22Rv1 (cell line): ENCODE results near the gene TAF1C.

ENCODE experiments used
- ZFX ChIP-seq: fragments of 450-650 bp; IDR thresholded peaks from 2 replicates; pipeline ENCODE4 v1.6.1; 2017; ENCODE audit warnings: antibody characterized with exemption, borderline replicate concordance
- TF ChIP-seq, protein P1 (sequence below): fragments of 450-650 bp; IDR thresholded peaks from 2 replicates; pipeline ENCODE4 v1.5.1; 2017; ENCODE audit warnings: mild to moderate bottlenecking

DNA sequence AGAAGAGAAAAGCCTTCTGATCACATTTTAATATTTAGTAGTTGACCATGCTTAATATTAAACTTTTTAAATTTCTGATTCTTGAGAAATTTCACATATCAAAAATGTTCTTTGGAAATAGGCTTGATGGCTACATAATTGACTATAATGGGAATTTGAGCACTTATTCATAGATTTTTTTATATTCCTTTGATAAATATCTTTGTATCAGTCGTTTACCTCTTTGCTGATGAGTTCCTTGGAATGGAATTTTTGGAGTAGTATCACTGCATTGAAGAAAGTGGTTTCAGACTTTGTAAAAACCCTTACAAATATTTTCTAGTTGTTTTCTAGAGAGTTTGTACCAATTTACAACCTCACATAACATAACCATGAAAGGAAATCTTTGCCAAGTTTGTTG, 27.1 kb downstream of the TAF1C start:
- TF ChIP-seq, protein P1, sequence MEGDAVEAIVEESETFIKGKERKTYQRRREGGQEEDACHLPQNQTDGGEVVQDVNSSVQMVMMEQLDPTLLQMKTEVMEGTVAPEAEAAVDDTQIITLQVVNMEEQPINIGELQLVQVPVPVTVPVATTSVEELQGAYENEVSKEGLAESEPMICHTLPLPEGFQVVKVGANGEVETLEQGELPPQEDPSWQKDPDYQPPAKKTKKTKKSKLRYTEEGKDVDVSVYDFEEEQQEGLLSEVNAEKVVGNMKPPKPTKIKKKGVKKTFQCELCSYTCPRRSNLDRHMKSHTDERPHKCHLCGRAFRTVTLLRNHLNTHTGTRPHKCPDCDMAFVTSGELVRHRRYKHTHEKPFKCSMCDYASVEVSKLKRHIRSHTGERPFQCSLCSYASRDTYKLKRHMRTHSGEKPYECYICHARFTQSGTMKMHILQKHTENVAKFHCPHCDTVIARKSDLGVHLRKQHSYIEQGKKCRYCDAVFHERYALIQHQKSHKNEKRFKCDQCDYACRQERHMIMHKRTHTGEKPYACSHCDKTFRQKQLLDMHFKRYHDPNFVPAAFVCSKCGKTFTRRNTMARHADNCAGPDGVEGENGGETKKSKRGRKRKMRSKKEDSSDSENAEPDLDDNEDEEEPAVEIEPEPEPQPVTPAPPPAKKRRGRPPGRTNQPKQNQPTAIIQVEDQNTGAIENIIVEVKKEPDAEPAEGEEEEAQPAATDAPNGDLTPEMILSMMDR: no peak
- no peak for TF ChIP-seq ZFX
